ACC112 (cell line): ENCODE data around the gene LSM7.

Experiments used
- H2AFZ ChIP-seq: fragments of 200-600 bp; sonication (generic); one replicate; pipeline ENCODE4 v1.6.0; 2017; ENCODE audit warnings: antibody characterized with exemption, low read length; ENCODE audit not compliant: unreplicated experiment
- H3K27ac ChIP-seq: fragments of 200-600 bp; sonication (generic); 2 replicates; pipeline ENCODE4 v1.5.1; 2014; ENCODE audit warnings: low read depth, mild to moderate bottlenecking, antibody characterized with exemption, low read length, moderate library complexity
- H3K27me3 ChIP-seq: fragments of 200-600 bp; sonication (generic); 2 replicates; pipeline ENCODE4 v1.6.1; 2014; ENCODE audit warnings: mild to moderate bottlenecking, antibody characterized with exemption, low read length, moderate library complexity, mixed read lengths; ENCODE audit not compliant: insufficient read depth
- H3K36me3 ChIP-seq: fragments of 200-600 bp; sonication (generic); 2 replicates; pipeline ENCODE4 v1.6.1; 2016; ENCODE audit warnings: mild to moderate bottlenecking, antibody characterized with exemption, low read length, moderate library complexity, mixed read lengths; ENCODE audit not compliant: insufficient read depth
- H3K4me1 ChIP-seq: fragments of 200-600 bp; sonication (generic); one replicate; pipeline ENCODE4 v1.6.1; 2016; ENCODE audit warnings: low read length, mixed read lengths; ENCODE audit not compliant: insufficient read depth, unreplicated experiment, control insufficient read depth
- H3K4me3 ChIP-seq: fragments of 200-600 bp; sonication (generic); 2 replicates; pipeline ENCODE4 v1.5.1; 2014; ENCODE audit warnings: mild to moderate bottlenecking, low read depth, low read length
- H3K79me2 ChIP-seq: fragments of 200-600 bp; sonication (generic); one replicate; pipeline ENCODE4 v1.6.0; 2016; ENCODE audit warnings: low read length; ENCODE audit not compliant: control insufficient read depth, unreplicated experiment, insufficient read depth

LSM7 gene

GRCh38 chr19:2330255-2330631, 1.9 kb upstream of the LSM7 start:
- Histone ChIP-seq H3K4me3 (no peak overlapping the region), H3K27ac (no peak overlapping the region), H3K4me1 (peaks cover 10% of the 10 kb centered on the region), H3K79me2 (peaks cover 43% of the 10 kb centered on the region), H2AFZ (no peak overlapping the region), H3K36me3 (no peaks in the 10 kb centered on the region), H3K27me3 (no peaks in the 10 kb centered on the region)

- no peaks in the 10 kb centered on the region for H3K27me3 ChIP-seq
- no peaks in the 10 kb centered on the region for H3K36me3 ChIP-seq
- peak overlapping the region; percentile 99 for H3K4me3 ChIP-seq
- H2AFZ ChIP-seq, result no peak overlapping the region
- peaks cover 10% of the 10 kb centered on the region for H3K4me1 ChIP-seq
- H3K27ac ChIP-seq, result no peak overlapping the region
- peaks cover 43% of the 10 kb centered on the region for H3K79me2 ChIP-seq
Measured at GRCh38 chr19:2329501-2329916, 1.1 kb upstream of the LSM7 start.

GRCh38 chr19:2329149-2329478, 728 bp upstream of the LSM7 start:
- Histone ChIP-seq H2AFZ (no peak overlapping the region), H3K4me3 (peak overlapping the region; percentile 99), H3K27me3 (no peaks in the 10 kb centered on the region), H3K27ac (0 out of 2 replicates have a peak overlapping the region, but pooled peaks have one; percentile 67), H3K79me2 (peaks cover 43% of the 10 kb centered on the region), H3K36me3 (no peaks in the 10 kb centered on the region), H3K4me1 (peaks cover 10% of the 10 kb centered on the region)

DNA sequence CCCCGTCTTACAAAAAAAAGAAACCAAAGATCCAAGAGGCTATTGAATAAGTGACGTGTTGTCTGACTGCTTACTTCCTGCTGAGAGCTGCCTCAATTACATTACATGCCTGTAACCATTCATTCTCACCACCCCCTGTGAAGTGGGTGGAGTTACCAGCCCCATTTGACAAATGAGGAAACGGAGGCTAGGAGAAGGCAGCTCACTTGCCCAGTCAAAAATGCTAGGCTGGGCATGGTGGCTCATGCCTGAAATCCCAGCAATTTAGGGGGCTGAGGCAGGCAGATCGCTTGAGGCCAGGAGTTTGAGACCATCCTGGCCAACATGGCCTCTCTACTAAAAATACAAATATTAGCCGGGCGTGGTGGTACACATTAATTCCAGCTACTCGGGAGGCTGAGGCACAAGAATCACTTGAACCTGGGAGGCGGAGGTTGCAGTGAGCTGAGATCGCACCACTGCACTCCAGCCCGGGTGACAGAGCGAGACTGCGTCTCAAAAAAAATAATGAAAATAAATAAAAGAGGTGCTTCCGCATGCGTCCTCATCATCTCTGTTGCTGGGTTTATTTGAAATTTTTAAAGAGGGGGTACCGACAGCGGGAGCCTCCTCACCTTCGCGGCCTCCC, 499 bp downstream of the LSM7 start:
- Histone ChIP-seq H3K79me2 (peaks cover 43% of the 10 kb centered on the region), H3K4me1 (peaks cover 10% of the 10 kb centered on the region), H3K27ac (peak overlapping the region; percentile 67), H3K27me3 (no peaks in the 10 kb centered on the region), H2AFZ (peak overlapping the region; percentile 68), H3K36me3 (no peaks in the 10 kb centered on the region), H3K4me3 (peak overlapping the region; percentile 99)

- Histone ChIP-seq H3K79me2 (peaks cover 33% of the 10 kb centered on the region), H3K27me3 (no peaks in the 10 kb centered on the region), H3K4me1 (peaks cover 10% of the 10 kb centered on the region), H3K4me3 (peak overlapping the region; percentile 99), H2AFZ (no peak overlapping the region), H3K36me3 (no peaks in the 10 kb centered on the region), H3K27ac (peak overlapping the region; percentile 67; the same call in 1 of the 2 replicates)
Measured at GRCh38 chr19:2326699-2327360, 1.6 kb downstream of the LSM7 start.

GRCh38 chr19:2325281-2326046, 2.9 kb downstream of the LSM7 start:
- Histone ChIP-seq H2AFZ (no peak overlapping the region), H3K4me1 (peaks cover 10% of the 10 kb centered on the region), H3K27ac (no peak overlapping the region), H3K27me3 (no peaks in the 10 kb centered on the region), H3K4me3 (no peak overlapping the region), H3K36me3 (no peaks in the 10 kb centered on the region), H3K79me2 (peaks cover 22% of the 10 kb centered on the region)

DNA sequence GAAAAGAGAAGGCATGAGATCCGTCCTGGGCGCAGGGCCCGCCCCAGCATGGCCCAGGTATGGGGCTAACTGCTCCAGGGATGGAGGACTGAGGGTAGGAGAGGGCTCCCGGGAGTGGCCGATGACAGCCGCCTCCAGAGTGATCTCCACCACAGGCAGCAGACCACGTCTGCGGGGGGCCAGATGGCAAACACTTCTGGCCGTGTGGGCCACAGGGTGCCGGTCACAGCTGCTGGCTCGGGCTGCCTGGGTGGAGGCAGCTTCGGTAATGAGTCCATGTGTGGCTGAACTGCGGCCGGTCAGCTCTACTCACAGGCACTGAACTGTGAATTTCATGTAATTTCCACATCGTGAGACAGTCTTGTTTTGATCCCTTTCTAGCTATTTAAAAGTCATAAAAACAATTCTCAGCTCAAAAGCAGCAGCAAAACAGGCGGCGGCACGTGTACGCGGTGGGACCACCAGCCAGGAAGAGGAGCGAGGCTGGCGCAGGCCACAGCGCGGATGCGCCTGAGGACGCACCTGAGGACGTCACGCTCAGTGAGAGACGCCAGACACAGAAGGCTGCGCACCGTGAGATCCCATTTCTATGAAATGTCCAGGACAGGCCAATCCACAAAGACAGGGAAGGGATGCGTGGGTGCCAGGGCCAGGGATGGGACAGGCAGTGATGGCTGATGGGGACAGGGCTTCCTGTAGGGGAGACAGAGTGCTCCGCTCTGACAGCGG, 4.0 kb downstream of the LSM7 start:
- Histone ChIP-seq H3K4me1 (peaks cover 5% of the 10 kb centered on the region), H3K4me3 (no peak overlapping the region), H3K79me2 (peaks cover 17% of the 10 kb centered on the region), H2AFZ (no peak overlapping the region), H3K27ac (no peak overlapping the region), H3K27me3 (no peaks in the 10 kb centered on the region), H3K36me3 (no peaks in the 10 kb centered on the region)

GRCh38 chr19:2323707-2324106, 4.7 kb downstream of the LSM7 start:
- peaks cover 10% of the 10 kb centered on the region for H3K79me2 ChIP-seq
- H3K27me3 ChIP-seq, result no peaks in the 10 kb centered on the region
- no peak overlapping the region for H2AFZ ChIP-seq
- H3K4me1 ChIP-seq, result peaks cover 4% of the 10 kb centered on the region
- no peak overlapping the region for H3K4me3 ChIP-seq
- H3K36me3 ChIP-seq, result no peaks in the 10 kb centered on the region
- no peak overlapping the region for H3K27ac ChIP-seq

DNA sequence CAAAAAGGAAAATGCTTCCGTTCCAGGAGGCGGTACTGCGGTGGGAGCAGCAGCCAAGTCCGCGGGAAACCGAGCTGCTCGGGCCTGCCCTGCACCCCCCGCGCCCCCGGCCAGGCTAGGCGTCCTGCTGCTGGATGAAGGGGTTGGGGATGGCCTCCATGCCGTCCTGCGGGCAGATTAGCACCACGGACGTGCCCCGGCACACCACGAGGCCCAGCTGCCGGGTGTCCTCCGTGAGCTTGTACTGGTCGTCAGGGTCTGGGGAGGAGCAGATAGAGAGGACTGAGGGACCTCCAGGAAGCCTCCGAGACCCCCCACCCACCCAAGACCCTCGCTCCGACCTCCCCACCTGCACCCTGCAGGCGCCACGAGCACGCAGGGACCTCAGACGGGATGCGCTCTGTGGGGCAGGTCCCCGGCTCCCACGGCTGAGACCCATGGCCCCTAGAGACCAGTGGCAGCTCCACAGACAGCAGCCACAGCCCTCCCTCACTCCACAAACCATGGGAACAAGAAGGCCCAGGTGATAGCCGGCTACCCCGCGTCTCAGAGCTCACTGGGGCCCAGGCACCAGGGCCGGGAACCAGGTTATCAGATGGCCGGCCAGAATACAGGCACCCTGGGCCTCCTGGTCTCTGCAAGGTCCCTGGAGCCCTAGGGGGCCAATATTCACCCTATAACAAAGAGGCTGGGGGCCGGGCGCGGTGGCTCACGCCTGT, 6.7 kb downstream of the LSM7 start:
- Histone ChIP-seq H3K27ac (no peak overlapping the region), H3K79me2 (peaks cover 2% of the 10 kb centered on the region), H3K4me3 (no peak overlapping the region), H3K4me1 (peaks cover 2% of the 10 kb centered on the region), H3K36me3 (no peaks in the 10 kb centered on the region), H3K27me3 (no peaks in the 10 kb centered on the region), H2AFZ (no peak overlapping the region)

- Histone ChIP-seq H3K79me2 (no peaks in the 10 kb centered on the region), H3K4me3 (no peak overlapping the region), H3K27me3 (no peaks in the 10 kb centered on the region), H3K27ac (no peak overlapping the region), H2AFZ (no peak overlapping the region), H3K4me1 (no peaks in the 10 kb centered on the region), H3K36me3 (no peaks in the 10 kb centered on the region)
Measured at GRCh38 chr19:2320939-2321338, 7.4 kb downstream of the LSM7 start.
